Choroid plexus epithelial cell (primary cell): Measurements from ENCODE around the gene TRAPPC10.
A peak's percentile ranks its signal among the peaks of the same experiment; 100 is the strongest.

ENCODE experiments used
- DNase-seq: peaks from one replicate; pipeline ENCODE4 v3.0.0-alpha.2; 2010; ENCODE audit warnings: low read depth
- H3K4me3 ChIP-seq: 2 replicates; pipeline ENCODE4 v1.5.1; 2011; ENCODE audit warnings: low read depth, mild to moderate bottlenecking, control low read depth, low read length, moderate library complexity
- TF ChIP-seq, protein P1 (sequence below): conservative IDR thresholded peaks from 2 replicates; pipeline ENCODE4 v1.5.1; 2011; ENCODE audit warnings: low read depth, mild to moderate bottlenecking, control low read depth, inconsistent platforms, low read length, moderate library complexity

Gene TRAPPC10

DNA sequence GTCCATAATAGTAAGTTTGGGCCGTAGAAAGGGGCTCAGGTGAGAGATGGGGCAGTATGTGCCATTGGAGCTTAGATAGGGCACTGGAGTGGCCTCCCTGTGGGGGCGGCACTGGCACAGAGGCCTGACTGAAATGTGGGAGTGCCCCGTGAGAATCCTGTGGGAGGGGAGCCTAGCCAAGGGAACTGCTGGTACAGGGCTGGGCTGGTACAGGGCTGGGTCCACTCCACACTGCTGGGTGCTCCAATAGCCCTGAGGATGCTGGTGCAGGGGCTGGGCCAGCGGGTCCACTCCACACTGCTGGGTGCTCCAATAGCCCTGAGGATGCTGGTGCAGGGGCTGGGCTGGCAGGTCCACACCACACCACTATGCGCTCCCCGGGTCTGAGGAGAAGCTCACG is 50.3 kb downstream of the TRAPPC10 start:
- TF ChIP-seq, protein P1, sequence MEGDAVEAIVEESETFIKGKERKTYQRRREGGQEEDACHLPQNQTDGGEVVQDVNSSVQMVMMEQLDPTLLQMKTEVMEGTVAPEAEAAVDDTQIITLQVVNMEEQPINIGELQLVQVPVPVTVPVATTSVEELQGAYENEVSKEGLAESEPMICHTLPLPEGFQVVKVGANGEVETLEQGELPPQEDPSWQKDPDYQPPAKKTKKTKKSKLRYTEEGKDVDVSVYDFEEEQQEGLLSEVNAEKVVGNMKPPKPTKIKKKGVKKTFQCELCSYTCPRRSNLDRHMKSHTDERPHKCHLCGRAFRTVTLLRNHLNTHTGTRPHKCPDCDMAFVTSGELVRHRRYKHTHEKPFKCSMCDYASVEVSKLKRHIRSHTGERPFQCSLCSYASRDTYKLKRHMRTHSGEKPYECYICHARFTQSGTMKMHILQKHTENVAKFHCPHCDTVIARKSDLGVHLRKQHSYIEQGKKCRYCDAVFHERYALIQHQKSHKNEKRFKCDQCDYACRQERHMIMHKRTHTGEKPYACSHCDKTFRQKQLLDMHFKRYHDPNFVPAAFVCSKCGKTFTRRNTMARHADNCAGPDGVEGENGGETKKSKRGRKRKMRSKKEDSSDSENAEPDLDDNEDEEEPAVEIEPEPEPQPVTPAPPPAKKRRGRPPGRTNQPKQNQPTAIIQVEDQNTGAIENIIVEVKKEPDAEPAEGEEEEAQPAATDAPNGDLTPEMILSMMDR: no peak
- DNase-seq: no peak
- H3K4me3 ChIP-seq: no peak overlapping the region

DNA sequence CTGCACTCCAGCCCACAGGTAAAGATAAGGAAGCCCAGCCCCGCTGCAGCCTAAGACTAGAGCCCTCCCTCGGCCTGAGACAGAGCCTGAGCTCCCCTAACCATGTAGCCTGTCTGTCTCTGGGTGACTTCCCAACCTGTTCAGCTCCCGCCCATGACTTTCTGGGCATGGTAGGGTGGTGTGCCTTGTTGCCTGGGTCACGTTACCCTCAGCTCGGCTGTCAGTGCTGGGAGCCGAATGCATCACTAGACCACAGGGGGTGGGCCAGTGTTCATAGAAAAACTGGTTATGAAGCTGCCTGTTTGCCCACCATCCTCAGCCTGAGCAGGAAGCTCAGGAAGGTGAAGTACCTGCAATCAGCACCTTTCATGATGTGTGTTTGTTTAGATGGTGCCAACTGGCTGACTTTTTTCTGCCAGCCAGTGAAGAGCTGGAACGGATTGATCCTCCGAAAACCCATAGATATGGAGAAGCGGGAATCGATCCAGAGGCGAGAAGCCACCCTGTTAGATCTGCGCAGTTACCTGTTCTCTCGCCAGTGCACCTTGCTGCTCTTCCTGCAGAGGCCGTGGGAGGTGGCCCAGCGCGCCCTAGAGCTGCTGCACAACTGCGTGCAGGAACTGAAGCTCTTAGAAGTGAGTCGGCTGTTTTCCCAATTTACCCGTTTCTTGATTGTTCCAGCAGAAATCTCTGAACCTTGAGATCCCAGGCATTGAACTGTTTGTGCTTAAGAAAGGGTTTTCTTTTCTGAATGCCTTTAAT is 51.2 kb downstream of the TRAPPC10 start:
- no peak overlapping the region for H3K4me3 ChIP-seq
- no peak for DNase-seq
- TF ChIP-seq, protein P1: no peak

DNA sequence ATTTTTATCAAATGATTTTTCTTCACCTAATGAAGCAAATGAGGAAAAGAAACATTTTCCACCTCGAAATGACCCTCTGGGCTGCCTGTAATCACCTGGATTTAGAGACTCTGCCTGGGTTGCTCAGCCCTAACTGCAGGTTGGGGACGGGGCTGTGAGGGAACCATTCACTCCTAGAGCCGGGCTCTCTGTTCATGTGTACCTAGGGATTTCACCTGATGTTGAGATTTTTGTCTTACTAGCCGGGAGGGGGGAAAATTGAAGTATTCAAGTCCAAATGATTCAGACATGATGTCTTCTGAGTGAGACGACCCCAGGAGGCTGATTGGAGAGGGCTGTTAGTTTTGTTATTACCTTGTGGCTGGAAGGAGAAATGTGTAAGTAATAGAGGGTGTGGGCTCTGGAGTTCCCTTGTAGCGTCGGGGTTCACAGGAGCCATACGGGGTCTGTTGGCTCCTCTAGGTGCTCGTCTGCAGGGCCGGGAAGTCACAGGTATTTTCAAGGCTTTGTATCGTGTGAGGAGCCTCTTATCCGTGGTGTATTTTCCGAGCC is 52.8 kb downstream of the TRAPPC10 start:
- no peak overlapping the region for H3K4me3 ChIP-seq
- DNase-seq: no peak
- TF ChIP-seq, protein P1: no peak

DNA sequence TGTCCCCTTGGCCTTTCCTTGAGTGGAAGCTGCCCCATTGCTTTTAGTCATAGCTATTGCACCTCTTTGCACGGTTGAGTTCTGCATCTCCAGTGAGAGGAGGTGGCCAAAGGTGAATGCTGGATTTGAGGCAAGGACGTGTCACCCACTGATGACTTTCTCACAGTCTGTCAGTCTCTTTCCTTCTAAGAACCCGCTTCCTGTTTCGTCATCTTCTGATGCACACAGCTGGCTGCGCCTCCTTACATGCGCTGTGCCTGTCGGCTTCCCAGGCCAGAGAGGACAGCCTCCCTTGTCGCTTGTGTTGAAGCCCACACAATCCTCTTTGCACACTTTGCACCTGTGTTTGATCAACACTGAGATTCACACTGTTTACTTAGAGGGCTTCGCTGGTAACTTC is 53.3 kb downstream of the TRAPPC10 start:
- peak; percentile 60 for DNase-seq
- TF ChIP-seq, protein P1: no peak
- H3K4me3 ChIP-seq: no peak overlapping the region

DNA sequence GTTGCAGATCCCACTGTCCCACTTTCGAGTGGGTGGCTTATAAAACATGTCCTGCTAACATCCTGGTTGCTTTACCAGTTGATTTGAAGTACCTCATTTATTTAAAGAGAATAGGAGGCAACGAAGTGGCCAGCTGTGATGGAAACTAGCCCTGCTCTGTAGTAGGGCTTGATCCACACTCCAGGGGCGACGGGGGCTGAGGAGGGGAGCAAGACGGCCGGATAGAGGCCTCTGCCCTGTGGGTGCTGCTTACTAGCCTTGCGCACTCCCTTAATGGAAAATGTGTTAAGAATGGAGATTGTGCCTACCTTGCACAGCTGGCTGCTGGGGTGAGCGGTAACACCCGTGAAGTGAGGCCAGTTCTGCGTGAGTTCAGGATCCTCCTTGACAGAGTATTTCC is 54.0 kb downstream of the TRAPPC10 start:
- no peak for DNase-seq
- TF ChIP-seq, protein P1: no peak
- no peak overlapping the region for H3K4me3 ChIP-seq

DNA sequence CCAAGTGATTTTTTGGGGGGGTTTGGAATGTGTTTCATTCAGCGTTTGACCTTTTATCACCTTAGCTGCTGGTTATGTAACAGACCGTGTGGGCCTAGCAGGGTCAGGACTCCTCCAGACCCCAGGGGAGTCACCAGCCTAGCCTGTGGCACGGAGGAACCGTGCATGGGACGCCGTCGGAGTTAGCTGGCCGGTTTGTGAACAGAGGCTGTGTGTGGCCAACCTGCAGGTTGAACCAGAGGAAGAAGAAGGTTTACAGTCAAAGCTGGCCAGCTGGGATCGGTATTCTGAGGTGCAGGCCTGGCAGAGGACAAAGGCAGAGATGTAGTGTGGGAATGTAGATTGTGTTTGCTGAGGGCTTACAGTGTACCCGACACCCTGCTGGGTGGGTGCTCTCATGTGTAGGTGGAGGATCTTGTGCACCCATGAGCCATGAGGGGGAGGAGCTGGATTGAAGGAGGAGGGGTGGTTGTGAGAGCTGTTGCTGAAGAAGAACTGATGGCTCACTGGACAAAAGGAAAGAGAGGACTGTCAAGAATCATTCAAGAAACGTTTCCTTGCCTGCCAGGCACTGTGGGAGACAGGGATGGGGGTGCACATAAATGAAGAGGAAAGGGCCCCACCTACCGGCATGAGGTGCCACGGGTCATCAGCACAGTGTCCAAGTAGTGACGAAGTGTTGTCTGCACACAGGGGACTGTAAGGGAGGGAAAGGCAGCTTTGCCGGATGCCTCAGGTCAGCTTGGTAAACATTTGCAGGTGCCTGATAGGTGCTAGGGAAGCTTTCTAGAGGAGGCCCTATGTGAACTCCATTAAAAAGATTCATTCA is 55.1 kb downstream of the TRAPPC10 start:
- peak; percentile 34 for DNase-seq
- TF ChIP-seq, protein P1: no peak
- no peak overlapping the region for H3K4me3 ChIP-seq
